Measurements from ENCODE around the gene POR. TPM values are rescaled to one million over a fixed set of nuclear protein-coding genes. Genes with fewer than 3 reads are reported as not detected.
"Not testable (repeated sequence)": the region's sequence is repeated elsewhere in the genome, so short reads cannot be mapped to it uniquely, and the experiment has no call there.

The POR gene
- total RNA-seq, 1 donor from 2014 or later = 74.0 TPM

DNA sequence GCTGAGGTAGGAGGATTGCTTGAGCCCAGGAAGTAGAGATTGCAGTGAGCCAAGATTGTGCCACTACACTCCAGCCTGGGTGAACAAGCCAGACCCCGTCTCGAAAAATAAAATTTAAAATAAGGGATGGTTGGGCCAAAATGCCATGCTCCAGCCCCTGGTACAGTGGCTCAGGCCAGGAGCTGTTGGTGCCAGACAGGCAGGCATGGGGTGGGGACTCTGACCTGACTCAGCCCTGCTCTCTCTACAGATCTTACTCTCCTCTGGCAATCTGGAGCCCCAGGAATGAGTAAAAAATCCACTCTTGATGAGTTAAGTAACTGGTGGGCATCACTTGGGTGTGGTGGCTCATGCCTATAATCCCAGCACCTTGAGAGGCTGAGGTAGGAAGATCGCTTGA, 87.9 kb downstream of the POR start:
- no peaks in the 10 kb centered on the region for H3K27me3 ChIP-seq (ENCODE audit: control insufficient read depth, insufficient read depth, low read length)
- TF ChIP-seq, protein P1, sequence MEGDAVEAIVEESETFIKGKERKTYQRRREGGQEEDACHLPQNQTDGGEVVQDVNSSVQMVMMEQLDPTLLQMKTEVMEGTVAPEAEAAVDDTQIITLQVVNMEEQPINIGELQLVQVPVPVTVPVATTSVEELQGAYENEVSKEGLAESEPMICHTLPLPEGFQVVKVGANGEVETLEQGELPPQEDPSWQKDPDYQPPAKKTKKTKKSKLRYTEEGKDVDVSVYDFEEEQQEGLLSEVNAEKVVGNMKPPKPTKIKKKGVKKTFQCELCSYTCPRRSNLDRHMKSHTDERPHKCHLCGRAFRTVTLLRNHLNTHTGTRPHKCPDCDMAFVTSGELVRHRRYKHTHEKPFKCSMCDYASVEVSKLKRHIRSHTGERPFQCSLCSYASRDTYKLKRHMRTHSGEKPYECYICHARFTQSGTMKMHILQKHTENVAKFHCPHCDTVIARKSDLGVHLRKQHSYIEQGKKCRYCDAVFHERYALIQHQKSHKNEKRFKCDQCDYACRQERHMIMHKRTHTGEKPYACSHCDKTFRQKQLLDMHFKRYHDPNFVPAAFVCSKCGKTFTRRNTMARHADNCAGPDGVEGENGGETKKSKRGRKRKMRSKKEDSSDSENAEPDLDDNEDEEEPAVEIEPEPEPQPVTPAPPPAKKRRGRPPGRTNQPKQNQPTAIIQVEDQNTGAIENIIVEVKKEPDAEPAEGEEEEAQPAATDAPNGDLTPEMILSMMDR (IDR thresholded peaks at IDR 0.05; ENCODE audit: insufficient read depth, low read length, poor library complexity, severe bottlenecking) = no peak
- no peak for DNase-seq (ENCODE audit: low read depth)
- peaks cover 2% of the 10 kb centered on the region for H3K36me3 ChIP-seq (ENCODE audit: control insufficient read depth, insufficient read depth, low read length)
- H3K4me3 ChIP-seq (ENCODE audit: low read depth, low read length) = no peak overlapping the region

DNA sequence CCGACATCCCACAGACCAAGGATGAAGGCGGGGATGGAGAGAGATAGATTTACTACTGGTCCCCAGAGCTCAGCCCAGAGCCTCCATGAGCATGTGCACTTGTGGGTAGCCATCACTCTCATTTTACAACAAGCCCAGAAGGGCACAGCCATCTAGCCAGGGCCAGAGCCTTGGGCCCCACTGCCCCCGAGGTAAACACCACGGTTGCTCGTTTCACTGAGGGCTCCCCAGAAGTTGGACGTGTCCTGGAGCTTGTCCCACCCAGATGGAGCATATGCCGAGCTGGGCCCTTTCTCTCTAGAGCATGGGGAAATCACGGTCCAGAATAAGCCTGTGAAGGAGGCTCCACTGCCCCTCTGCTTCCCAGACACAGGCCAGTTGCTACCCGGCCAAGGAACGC, 88.4 kb downstream of the POR start:
- peaks cover 2% of the 10 kb centered on the region for H3K36me3 ChIP-seq (ENCODE audit: control insufficient read depth, insufficient read depth, low read length)
- DNase-seq (ENCODE audit: low read depth) = no peak
- H3K27me3 ChIP-seq (ENCODE audit: control insufficient read depth, insufficient read depth, low read length) = no peaks in the 10 kb centered on the region
- TF ChIP-seq, protein P1 (IDR thresholded peaks at IDR 0.05; ENCODE audit: insufficient read depth, low read length, poor library complexity, severe bottlenecking) = no peak
- no peak overlapping the region for H3K4me3 ChIP-seq (ENCODE audit: low read depth, low read length)

DNA sequence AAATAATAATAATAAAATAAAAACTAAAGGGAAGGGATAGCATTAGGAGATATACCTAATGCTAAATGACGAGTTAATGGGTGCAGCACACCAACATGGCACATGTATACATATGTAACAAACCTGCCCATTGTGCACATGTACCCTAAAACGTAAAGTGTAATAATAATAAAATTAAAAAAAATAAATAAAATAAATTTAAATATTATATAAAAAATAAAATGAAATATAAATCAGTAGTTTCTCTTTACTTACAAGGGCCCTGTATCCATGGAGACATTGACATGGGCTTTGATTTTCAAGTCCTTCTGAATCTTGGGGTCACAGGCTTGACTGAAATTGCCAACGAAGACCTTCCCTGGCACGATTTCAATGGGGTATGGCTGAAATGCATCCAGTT, 90.0 kb downstream of the POR start:
- H3K27me3 ChIP-seq (ENCODE audit: control insufficient read depth, insufficient read depth, low read length); DNase-seq (ENCODE audit: low read depth); H3K36me3 ChIP-seq (ENCODE audit: control insufficient read depth, insufficient read depth, low read length): not testable (repeated sequence)

DNA sequence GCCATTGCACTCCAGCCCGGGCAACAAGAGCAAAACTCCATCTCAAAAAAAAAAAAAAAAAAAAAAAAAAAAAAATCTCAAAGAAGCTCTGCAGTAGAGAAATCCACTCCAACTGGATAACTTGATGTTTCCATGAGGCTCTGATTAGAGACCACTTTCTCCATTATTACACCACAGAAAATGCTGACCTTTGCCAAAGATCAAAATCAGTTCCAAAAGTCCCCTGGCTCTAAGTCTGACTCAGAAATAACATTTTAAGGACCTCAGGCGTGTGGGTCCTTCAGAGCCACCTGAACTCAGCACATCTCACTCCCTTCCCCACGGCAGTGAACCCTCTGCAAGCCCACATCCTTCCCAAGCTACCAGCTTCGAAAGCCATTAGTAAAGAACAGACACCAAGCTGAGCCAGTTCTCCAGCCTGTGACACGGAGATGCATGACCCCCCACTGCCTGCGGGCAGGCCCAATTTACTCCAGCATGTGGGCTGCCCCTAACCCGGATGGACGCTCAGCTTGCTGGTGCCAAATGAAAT, 93.3 kb downstream of the POR start:
- no peak for DNase-seq (ENCODE audit: low read depth)
- H3K36me3 ChIP-seq (ENCODE audit: control insufficient read depth, insufficient read depth, low read length) = no peaks in the 10 kb centered on the region
- H3K27me3 ChIP-seq (ENCODE audit: control insufficient read depth, insufficient read depth, low read length) = no peaks in the 10 kb centered on the region
- TF ChIP-seq, protein P1 (IDR thresholded peaks at IDR 0.05; ENCODE audit: insufficient read depth, low read length, poor library complexity, severe bottlenecking) = no peak
- no peak overlapping the region for H3K4me3 ChIP-seq (ENCODE audit: low read depth, low read length)

More for the DNA sequence above, 90.0 kb downstream of the POR start:
- not testable (repeated sequence) for H3K4me3 ChIP-seq (ENCODE audit: low read depth, low read length)

DNA sequence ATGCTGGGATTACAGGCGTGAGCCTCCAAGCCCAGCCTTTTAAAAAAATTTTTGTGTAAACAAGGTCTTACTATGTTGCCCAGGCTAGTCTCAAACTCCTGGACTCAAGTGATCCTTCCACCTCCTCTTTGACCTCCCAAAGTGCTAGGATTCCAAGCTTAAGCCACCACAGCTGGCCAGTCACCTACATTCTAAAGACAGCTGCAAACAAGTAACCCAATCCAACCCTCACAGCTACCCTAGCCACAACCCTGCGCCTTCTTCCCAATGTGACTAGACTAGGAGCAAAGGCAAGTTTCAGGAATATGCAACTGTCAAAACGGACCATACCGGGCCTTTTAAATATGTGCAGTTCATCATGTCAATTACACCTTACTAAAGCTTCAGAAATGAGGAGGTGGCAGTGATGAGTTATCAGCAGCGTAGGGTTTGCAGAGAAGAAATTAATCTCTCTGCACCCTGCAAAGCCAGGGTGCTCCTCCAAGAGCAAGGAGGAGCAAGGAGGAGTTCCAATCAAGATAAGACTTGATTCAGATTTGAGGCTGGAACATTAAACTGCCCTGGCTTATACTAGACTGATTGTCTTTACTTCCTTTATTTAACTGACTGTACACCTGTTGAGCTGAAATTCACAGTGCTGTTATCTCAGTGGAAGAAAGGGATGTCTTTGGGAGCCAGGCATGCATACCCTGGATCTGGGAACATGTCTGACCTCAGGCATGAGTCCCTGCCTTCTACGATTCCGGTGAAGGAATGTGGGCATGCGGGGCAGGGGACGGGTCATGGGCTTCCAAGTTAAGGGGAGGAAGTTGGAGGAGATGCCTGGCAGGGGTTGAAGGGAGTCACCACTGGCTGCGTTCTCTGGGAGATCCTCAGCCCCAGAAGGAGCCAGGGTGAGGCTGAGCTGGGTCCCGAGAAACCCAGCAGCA, 95.0 kb downstream of the POR start:
- TF ChIP-seq, protein P1 (IDR thresholded peaks at IDR 0.05; ENCODE audit: insufficient read depth, low read length, poor library complexity, severe bottlenecking) = no peak
- no peak overlapping the region for H3K4me3 ChIP-seq (ENCODE audit: low read depth, low read length)
- no peaks in the 10 kb centered on the region for H3K36me3 ChIP-seq (ENCODE audit: control insufficient read depth, insufficient read depth, low read length)
- no peak for DNase-seq (ENCODE audit: low read depth)
- H3K27me3 ChIP-seq (ENCODE audit: control insufficient read depth, insufficient read depth, low read length) = no peaks in the 10 kb centered on the region

DNA sequence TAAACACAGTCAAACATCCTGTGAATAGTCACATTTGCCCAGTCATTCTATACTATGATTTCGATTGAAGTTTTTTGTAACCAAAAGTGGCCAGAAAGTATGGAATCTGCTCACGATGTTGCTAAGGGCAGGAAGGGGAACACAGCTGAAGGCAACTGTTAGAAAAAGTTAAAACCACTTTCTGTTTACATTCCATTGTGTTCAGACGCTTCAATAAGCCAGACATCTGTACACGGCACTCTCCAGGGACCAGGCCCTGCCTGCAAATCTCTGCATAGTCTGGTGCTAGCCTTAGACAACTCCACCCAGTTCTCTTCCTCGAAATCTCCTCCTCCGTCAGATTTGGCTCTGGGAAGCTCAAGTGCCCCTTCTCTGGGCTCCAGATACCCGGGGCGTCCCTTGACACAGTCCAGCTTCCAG, 96.5 kb downstream of the POR start:
- Histone ChIP-seq H3K4me3 (ENCODE audit: low read depth, low read length) (no peak overlapping the region), H3K27me3 (ENCODE audit: control insufficient read depth, insufficient read depth, low read length) (no peaks in the 10 kb centered on the region), H3K36me3 (ENCODE audit: control insufficient read depth, insufficient read depth, low read length) (no peaks in the 10 kb centered on the region)
- TF ChIP-seq, protein P1 (IDR thresholded peaks at IDR 0.05; ENCODE audit: insufficient read depth, low read length, poor library complexity, severe bottlenecking) = no peak
- no peak for DNase-seq (ENCODE audit: low read depth)
